A673 (cell line): ENCODE results near the gene HTR3B.
"Not testable (repeated sequence)": the region's sequence is repeated elsewhere in the genome, so short reads cannot be mapped to it uniquely, and the experiment has no call there.

Experiments used
- EZH2 ChIP-seq: fragments of 200-600 bp; sonication (generic); IDR thresholded peaks from 2 replicates; pipeline ENCODE4 v1.6.1; 2017; ENCODE audit warnings: borderline replicate concordance, low read depth, mild to moderate bottlenecking, mixed read lengths, antibody characterized with exemption, low read length; ENCODE audit not compliant: poor library complexity, severe bottlenecking
- TF ChIP-seq, protein P1 (sequence below): fragments of 300-800, 200-600 bp; sonication (generic); conservative IDR thresholded peaks from 2 replicates; pipeline ENCODE4 v1.5.1; 2017; ENCODE audit warnings: low read depth, mild to moderate bottlenecking, antibody characterized with exemption, low read length, moderate library complexity, mixed read lengths

DNA sequence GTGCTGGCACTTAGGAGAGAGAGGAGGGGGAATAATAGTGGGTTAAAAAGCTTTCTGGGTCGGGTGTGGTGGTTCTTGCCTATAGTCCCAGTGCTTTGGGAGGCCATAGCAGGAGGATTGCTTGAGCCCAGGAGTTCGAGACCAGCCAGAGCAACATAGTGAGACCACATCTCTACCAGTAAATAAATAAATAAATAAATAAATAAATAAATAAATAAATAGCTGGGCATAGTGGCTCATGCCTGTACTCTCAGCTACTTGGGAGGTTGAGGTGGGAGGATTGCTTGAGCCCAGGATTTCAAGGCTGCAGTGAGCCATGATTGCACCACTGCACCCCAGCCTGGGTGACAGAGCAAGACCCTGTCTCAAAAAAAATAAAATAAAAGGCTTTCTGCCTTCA is 41.6 kb downstream of the HTR3B start:
- TF ChIP-seq, protein P1, sequence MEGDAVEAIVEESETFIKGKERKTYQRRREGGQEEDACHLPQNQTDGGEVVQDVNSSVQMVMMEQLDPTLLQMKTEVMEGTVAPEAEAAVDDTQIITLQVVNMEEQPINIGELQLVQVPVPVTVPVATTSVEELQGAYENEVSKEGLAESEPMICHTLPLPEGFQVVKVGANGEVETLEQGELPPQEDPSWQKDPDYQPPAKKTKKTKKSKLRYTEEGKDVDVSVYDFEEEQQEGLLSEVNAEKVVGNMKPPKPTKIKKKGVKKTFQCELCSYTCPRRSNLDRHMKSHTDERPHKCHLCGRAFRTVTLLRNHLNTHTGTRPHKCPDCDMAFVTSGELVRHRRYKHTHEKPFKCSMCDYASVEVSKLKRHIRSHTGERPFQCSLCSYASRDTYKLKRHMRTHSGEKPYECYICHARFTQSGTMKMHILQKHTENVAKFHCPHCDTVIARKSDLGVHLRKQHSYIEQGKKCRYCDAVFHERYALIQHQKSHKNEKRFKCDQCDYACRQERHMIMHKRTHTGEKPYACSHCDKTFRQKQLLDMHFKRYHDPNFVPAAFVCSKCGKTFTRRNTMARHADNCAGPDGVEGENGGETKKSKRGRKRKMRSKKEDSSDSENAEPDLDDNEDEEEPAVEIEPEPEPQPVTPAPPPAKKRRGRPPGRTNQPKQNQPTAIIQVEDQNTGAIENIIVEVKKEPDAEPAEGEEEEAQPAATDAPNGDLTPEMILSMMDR: not testable (repeated sequence)
- TF ChIP-seq EZH2: not testable (repeated sequence)
